SH-SY5Y (cell line): ENCODE data around the gene MYL10.

Source experiments
- GATA2 ChIP-seq: IDR thresholded peaks from 2 replicates; pipeline ENCODE4 v1.6.1; 2011; ENCODE audit warnings: mild to moderate bottlenecking, low read depth, low read length
- GATA3 ChIP-seq: IDR thresholded peaks from 2 replicates; pipeline ENCODE4 v1.6.1; 2011; ENCODE audit warnings: low read depth, mild to moderate bottlenecking, low read length, moderate library complexity

DNA sequence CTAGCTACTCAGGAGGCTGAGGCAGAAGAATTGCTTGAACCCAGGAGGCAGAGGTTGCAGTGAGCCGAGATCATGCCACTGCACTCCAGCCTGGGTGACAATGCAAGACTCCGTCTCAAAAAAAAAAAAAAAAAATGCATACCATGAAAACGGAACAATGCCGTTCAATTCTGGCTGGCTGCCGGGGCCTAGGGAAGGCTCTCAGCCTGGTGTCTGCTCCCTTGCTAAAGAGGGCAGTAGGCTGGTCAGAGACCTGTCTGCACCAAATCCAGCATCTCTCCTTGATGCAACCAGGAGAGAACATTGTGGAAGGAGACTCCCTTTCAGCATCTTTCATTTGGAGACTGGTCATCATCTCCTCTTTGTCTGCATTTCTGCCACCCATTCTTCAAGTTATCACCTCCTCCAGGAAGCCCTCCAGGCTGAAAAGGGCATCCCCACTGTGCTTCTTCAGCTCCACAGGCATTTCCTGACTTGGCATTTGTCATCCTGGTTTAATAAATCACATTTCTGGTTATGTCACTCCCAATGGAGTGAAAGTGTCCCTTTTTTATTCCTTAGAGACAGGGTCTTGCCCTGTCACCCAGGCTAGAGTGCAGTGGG, 24.7 kb downstream of the MYL10 start:
- TF ChIP-seq GATA2: no peak
- no peak for TF ChIP-seq GATA3
